A673 (cell line): ENCODE measurements around the gene GLCE. TPM values are rescaled to one million over a fixed set of nuclear protein-coding genes. Genes with fewer than 3 reads are reported as not detected.

Experiments
- BruUV-seq: library from RNA; stranded (reverse); fragments of 400-500 nt; replicated peaks from 2 replicates; lab custom pipeline; 2021; lab: Mats Ljungman, UMichigan
- CTCF ChIA-PET: fragments of 300-600 bp; sonication (Branson Sonifier 250); formaldehyde crosslinking; loops from one replicate; lab custom pipeline; 2022; ENCODE audit warnings: antibody characterized with exemption; lab: Charles Lee
- POLR2A ChIA-PET: fragments of 300-600 bp; sonication (Branson Sonifier 250); formaldehyde crosslinking; loops from one replicate; lab custom pipeline; 2022; ENCODE audit warnings: antibody characterized with exemption; ENCODE audit not compliant: low non-redundant PET; lab: Charles Lee
- DNase-seq: peaks from one replicate; pipeline ENCODE4 v3.0.0-alpha.2; 2015; ENCODE audit warnings: low spot score
- H3K27ac ChIP-seq: fragments of 200-600 bp; sonication (generic); 2 replicates; pipeline ENCODE4 v1.5.1; 2016; ENCODE audit warnings: mixed run types, low read depth, mild to moderate bottlenecking, mixed read lengths, antibody characterized with exemption, low read length; ENCODE audit not compliant: poor library complexity, severe bottlenecking
- H3K27me3 ChIP-seq: fragments of 200-600 bp; sonication (generic); replicated peaks from 2 replicates; pipeline ENCODE4 v1.6.1; 2017; ENCODE audit warnings: mixed run types, low read depth, mild to moderate bottlenecking, mixed read lengths, antibody characterized with exemption, low read length; ENCODE audit not compliant: insufficient read depth, poor library complexity
- H3K36me3 ChIP-seq: fragments of 200-600 bp; sonication (generic); 2 replicates; pipeline ENCODE4 v1.6.1; 2016; ENCODE audit warnings: mixed run types, mild to moderate bottlenecking, mixed read lengths, antibody characterized with exemption, low read length; ENCODE audit not compliant: insufficient read depth, poor library complexity, severe bottlenecking
- H3K4me1 ChIP-seq: fragments of 200-600 bp; sonication (generic); 2 replicates; pipeline ENCODE4 v1.6.1; 2017; ENCODE audit warnings: mixed run types, mild to moderate bottlenecking, mixed read lengths, antibody characterized with exemption, low read length; ENCODE audit not compliant: insufficient read depth, poor library complexity, severe bottlenecking
- H3K4me3 ChIP-seq: fragments of 200-600 bp; sonication (generic); 2 replicates; pipeline ENCODE4 v1.5.1; 2016; ENCODE audit warnings: low read depth, mixed run types, mild to moderate bottlenecking, mixed read lengths, low read length; ENCODE audit not compliant: poor library complexity, severe bottlenecking
- H3K9me3 ChIP-seq: fragments of 200-600 bp; sonication (generic); 2 replicates; pipeline ENCODE4 v1.6.1; 2016; ENCODE audit warnings: mixed run types, low read depth, mild to moderate bottlenecking, mixed read lengths, antibody characterized with exemption, low read length; ENCODE audit not compliant: poor library complexity, severe bottlenecking
- CTCF ChIP-seq: fragments of 300-800, 200-600 bp; sonication (generic); conservative IDR thresholded peaks from 2 replicates; pipeline ENCODE4 v1.5.1; 2017; ENCODE audit warnings: low read depth, mild to moderate bottlenecking, antibody characterized with exemption, low read length, moderate library complexity, mixed read lengths
- EZH2 ChIP-seq: fragments of 200-600 bp; sonication (generic); IDR thresholded peaks from 2 replicates; pipeline ENCODE4 v1.6.1; 2017; ENCODE audit warnings: borderline replicate concordance, low read depth, mild to moderate bottlenecking, mixed read lengths, antibody characterized with exemption, low read length; ENCODE audit not compliant: poor library complexity, severe bottlenecking
- intact Hi-C: fragments of 100-400 bp; cut with micrococcal nuclease; formaldehyde crosslinking; loops from one replicate; pipeline ENCODE4 v1.10.0; 2022; ENCODE audit not compliant: unreplicated experiment
- total RNA-seq: library from RNA; stranded (reverse); gene quantifications from 2 replicates; pipeline ENCODE4 v1.2.3, GENCODE V29; 2021

The GLCE gene
- total RNA-seq, 1 experiment from 2014 or later: 44.6 TPM

GRCh38 chr15:69134791-69135190 is 25.6 kb upstream of the GLCE start:
- no TSS peak for BruUV-seq
- Histone ChIP-seq H3K4me1 (no peaks in the 10 kb centered on the region), H3K9me3 (no peaks in the 10 kb centered on the region), H3K4me3 (no peak overlapping the region), H3K36me3 (no peaks in the 10 kb centered on the region), H3K27me3 (no peaks in the 10 kb centered on the region), H3K27ac (no peak overlapping the region)
- ChIA-PET POLR2A (no interaction called here), CTCF (no interaction called here)
- intact Hi-C loops: no loop called here
- no peak for DNase-seq
- TF ChIP-seq EZH2 (no peak), CTCF (no peak)

- Histone ChIP-seq H3K27ac (no peak overlapping the region), H3K4me1 (no peaks in the 10 kb centered on the region), H3K4me3 (no peak overlapping the region), H3K9me3 (no peaks in the 10 kb centered on the region), H3K36me3 (no peaks in the 10 kb centered on the region), H3K27me3 (no peaks in the 10 kb centered on the region)
- DNase-seq: no peak
- POLR2A ChIA-PET: no interaction called here
- intact Hi-C loops: no loop called here
- no peak for TF ChIP-seq CTCF
- no peak for TF ChIP-seq EZH2
- no TSS peak for BruUV-seq
- CTCF ChIA-PET: no interaction called here
Measured at GRCh38 chr15:69135499-69135898, 24.9 kb upstream of the GLCE start.

GRCh38 chr15:69138963-69139362 is 21.5 kb upstream of the GLCE start:
- POLR2A ChIA-PET: interaction anchor here (0.6 to 0.9 kb wide), 2 partner anchors 20 to 60 kb away, joined by 3 to 12 read pairs; no protein-coding TSS in a partner anchor

More at GRCh38 chr15:69138963-69139362, 21.5 kb upstream of the GLCE start:
- Histone ChIP-seq H3K27ac (no peak overlapping the region), H3K27me3 (no peaks in the 10 kb centered on the region), H3K36me3 (no peaks in the 10 kb centered on the region), H3K9me3 (no peaks in the 10 kb centered on the region), H3K4me1 (peaks cover 5% of the 10 kb centered on the region), H3K4me3 (no peak overlapping the region)
- CTCF ChIA-PET: no interaction called here
- DNase-seq: no peak
- intact Hi-C loops: no loop called here
- TF ChIP-seq CTCF: no peak
- no peak for TF ChIP-seq EZH2
- no TSS peak for BruUV-seq
